GM15510 (cell line): ENCODE data around the gene COPB2.

Experiments used
- POLR2A ChIP-seq: IDR thresholded peaks from 3 replicates; pipeline ENCODE4 v1.6.1; 2011; ENCODE audit warnings: borderline replicate concordance; ENCODE audit not compliant: insufficient read length; ENCODE audit errors: extremely low read depth

The COPB2 gene

GRCh38 chr3:139343895-139344856 is 45.3 kb downstream of the COPB2 start, which contains the start of gene MRPS22:
Gene MRPS22 (plus strand): TSS chr3:139344020. CDS start chr3:139344027, 7 bp downstream.
- peak; percentile 75 for TF ChIP-seq POLR2A

GRCh38 chr3:139342054-139342453 is 47.4 kb downstream of the COPB2 start:
- TF ChIP-seq POLR2A: no peak

GRCh38 chr3:139340784-139341183 is 48.7 kb downstream of the COPB2 start:
- no peak for TF ChIP-seq POLR2A

DNA sequence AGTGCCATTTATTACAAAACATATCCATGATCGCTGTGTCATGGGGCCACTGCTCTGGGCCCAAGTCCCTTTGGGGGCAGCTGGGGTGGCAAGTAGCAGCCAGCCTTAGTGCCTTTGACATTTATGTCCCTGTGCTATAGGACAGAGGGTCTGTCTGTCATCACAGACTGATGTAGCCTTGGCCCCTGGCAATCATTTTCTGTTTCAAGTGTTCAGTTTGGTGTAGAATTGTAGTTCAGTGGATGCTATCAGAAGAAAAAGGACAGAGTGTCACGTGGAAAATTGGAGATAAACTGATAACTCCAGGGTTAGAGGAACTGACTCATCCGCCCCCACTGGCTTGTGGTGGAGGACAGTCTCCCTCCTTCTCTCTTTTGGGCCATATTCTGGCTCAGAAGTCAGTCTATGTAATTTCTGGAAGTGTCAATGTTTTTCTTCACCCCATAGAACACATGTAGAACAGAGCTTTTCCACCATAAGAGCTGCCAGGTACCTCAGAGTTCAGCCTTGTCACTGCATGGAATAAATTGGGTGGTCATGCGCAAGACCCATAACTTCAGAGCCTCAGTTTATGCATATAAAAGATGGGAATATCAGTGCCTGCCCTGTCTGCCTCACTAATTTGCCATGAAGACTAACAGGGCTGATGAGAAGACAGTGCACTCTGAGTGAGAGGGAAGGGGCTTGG is 50.1 kb downstream of the COPB2 start:
- TF ChIP-seq POLR2A: no peak

- TF ChIP-seq POLR2A: no peak
Observed at GRCh38 chr3:139338405-139338804, 51.0 kb downstream of the COPB2 start.

GRCh38 chr3:139332092-139332491 is 57.4 kb downstream of the COPB2 start:
- TF ChIP-seq POLR2A: no peak

GRCh38 chr3:139329364-139329850 is 60.0 kb downstream of the COPB2 start:
- TF ChIP-seq POLR2A: no peak

- TF ChIP-seq POLR2A: no peak
Observed at GRCh38 chr3:139328356-139328755, 61.1 kb downstream of the COPB2 start.

DNA sequence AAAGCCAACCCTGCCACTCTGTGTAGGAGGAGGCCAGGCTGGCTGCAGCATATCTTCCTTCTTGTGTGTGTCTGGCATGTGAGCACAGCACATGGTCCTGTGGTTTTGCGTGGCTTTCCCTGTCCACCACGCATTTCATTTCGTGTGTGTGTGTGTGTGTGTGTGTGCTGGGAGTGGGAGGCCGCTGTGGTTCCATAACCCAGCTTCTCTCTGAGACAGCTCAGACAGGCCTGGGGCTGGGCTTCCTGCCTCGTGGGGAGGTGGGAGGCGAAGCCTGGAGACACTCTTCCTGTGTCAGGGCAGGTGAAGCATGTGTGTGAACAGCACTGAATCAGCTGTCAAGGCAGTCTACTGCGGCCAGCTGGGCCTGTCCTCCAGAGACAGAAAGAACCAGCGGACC is 61.6 kb downstream of the COPB2 start:
- TF ChIP-seq POLR2A: no peak

- no peak for TF ChIP-seq POLR2A
Observed at GRCh38 chr3:139327231-139327630, 62.2 kb downstream of the COPB2 start.

- no peak for TF ChIP-seq POLR2A
Observed at GRCh38 chr3:139326707-139327106, 62.7 kb downstream of the COPB2 start.

- no peak for TF ChIP-seq POLR2A
Observed at GRCh38 chr3:139326131-139326530, 63.3 kb downstream of the COPB2 start.

GRCh38 chr3:139325551-139325950 is 63.9 kb downstream of the COPB2 start:
- TF ChIP-seq POLR2A: no peak

- no peak for TF ChIP-seq POLR2A
Observed at GRCh38 chr3:139324456-139324855, 65.0 kb downstream of the COPB2 start.

DNA sequence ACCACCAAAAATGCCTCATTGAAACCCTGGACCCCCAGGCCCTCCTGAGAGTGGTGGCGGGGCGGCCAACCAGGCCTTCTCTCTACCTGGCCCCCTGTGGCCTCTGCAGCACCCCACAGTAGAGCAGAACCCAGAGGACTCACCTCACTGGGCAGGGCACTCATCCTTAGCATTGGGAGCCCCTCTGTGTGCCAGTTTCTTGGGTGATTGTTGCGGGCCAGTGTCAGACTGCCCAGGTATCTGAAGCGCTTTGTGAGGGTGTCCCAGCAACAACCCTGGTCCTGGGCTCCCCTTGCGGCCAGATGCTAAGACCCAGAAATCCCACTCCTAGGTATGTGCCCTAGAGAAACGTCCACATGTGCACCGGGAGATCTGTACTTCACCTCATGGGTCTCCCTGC is 66.3 kb downstream of the COPB2 start:
- no peak for TF ChIP-seq POLR2A
